Liver (tissue), 9 donors: Measurements from ENCODE around the gene EXOC4. TPM values are rescaled to one million over a fixed set of nuclear protein-coding genes. Genes with fewer than 3 reads are reported as not detected.

Experiments used
- DNase-seq: peaks from one replicate; pipeline ENCODE4 v3.0.0-alpha.2; 2017; ENCODE audit warnings: low spot score
- H3K27ac ChIP-seq, 2 donors: one replicate each; pipeline ENCODE4 v1.7.0; 2013; ENCODE audit warnings: inconsistent platforms in 2 of 2, low read length in 2 of 2, control low read depth in 1 of 2, low read depth in 1 of 2, mild to moderate bottlenecking in 1 of 2
- H3K27me3 ChIP-seq, 4 donors: one replicate each; pipeline versions ENCODE4 v1.6.1 to v1.7.0; 2013; ENCODE audit warnings: low read length in 3 of 4, inconsistent platforms in 1 of 4, mild to moderate bottlenecking in 1 of 4, moderate library complexity in 1 of 4; ENCODE audit not compliant: control insufficient read depth in 4 of 4, insufficient read depth in 4 of 4
- H3K36me3 ChIP-seq, 4 donors: one replicate each; pipeline versions ENCODE4 v1.6.1 to v1.7.0; 2013; ENCODE audit warnings: low read length in 3 of 4, mild to moderate bottlenecking in 3 of 4, low read depth in 1 of 4, moderate library complexity in 1 of 4; ENCODE audit not compliant: control insufficient read depth in 4 of 4, insufficient read depth in 3 of 4
- H3K4me1 ChIP-seq, 4 donors: one replicate each; pipeline versions ENCODE4 v1.6.1 to v1.7.0; 2013; ENCODE audit warnings: low read length in 3 of 4, mild to moderate bottlenecking in 3 of 4, moderate library complexity in 1 of 4; ENCODE audit not compliant: control insufficient read depth in 4 of 4, insufficient read depth in 4 of 4
- H3K4me3 ChIP-seq, 3 donors: one replicate each; pipeline versions ENCODE4 v1.6.1 to v1.7.0; 2013; ENCODE audit warnings: low read length in 3 of 3, control low read depth in 1 of 3, low read depth in 1 of 3, mild to moderate bottlenecking in 1 of 3
- H3K9ac ChIP-seq, 2 donors: one replicate each; pipeline ENCODE4 v1.7.0; 2013; ENCODE audit warnings: low read length in 2 of 2, mild to moderate bottlenecking in 2 of 2, moderate library complexity in 2 of 2, control low read depth in 1 of 2, low read depth in 1 of 2
- H3K9me3 ChIP-seq, 4 donors: one replicate each; pipeline versions ENCODE4 v1.6.1 to v1.7.0; 2013; ENCODE audit warnings: low read length in 3 of 4; ENCODE audit not compliant: control insufficient read depth in 4 of 4
- EGR1 ChIP-seq, 2 donors: IDR thresholded peaks; 2 replicates each; pipeline ENCODE4 v1.6.1; 2016 to 2018; ENCODE audit warnings: antibody characterized with exemption in 2 of 2, low read depth in 2 of 2
- FOXA2 ChIP-seq: IDR thresholded peaks from 2 replicates; pipeline ENCODE4 v1.6.1; 2016; ENCODE audit warnings: antibody characterized with exemption
- GABPA ChIP-seq, 2 donors: IDR thresholded peaks in 1 of 2; conservative IDR thresholded peaks in 1 of 2; 2 replicates each; pipeline ENCODE4 v1.6.1; 2016; ENCODE audit warnings: antibody characterized with exemption in 2 of 2, mild to moderate bottlenecking in 1 of 2, moderate library complexity in 1 of 2
- JUND ChIP-seq, 2 donors: IDR thresholded peaks; 2 replicates each; pipeline ENCODE4 v1.6.1; 2016; ENCODE audit warnings: antibody characterized with exemption in 2 of 2
- NR2F2 ChIP-seq: IDR thresholded peaks from 2 replicates; pipeline ENCODE4 v1.6.1; 2016; ENCODE audit warnings: antibody characterized with exemption
- RAD21 ChIP-seq, 2 donors: IDR thresholded peaks; 2 replicates each; pipeline ENCODE4 v1.6.1; 2016; ENCODE audit warnings: antibody characterized with exemption in 2 of 2, mild to moderate bottlenecking in 2 of 2
- REST ChIP-seq: IDR thresholded peaks from 2 replicates; pipeline ENCODE4 v1.6.1; 2016; ENCODE audit warnings: antibody characterized with exemption, mild to moderate bottlenecking
- RXRA ChIP-seq, 2 donors: IDR thresholded peaks; 2 replicates each; pipeline ENCODE4 v1.6.1; 2017 to 2018; ENCODE audit warnings: antibody characterized with exemption in 2 of 2, mild to moderate bottlenecking in 1 of 2
- SP1 ChIP-seq: IDR thresholded peaks from 2 replicates; pipeline ENCODE4 v1.6.1; 2018; ENCODE audit warnings: antibody characterized with exemption, mild to moderate bottlenecking
- TAF1 ChIP-seq: conservative IDR thresholded peaks from 2 replicates; pipeline ENCODE4 v1.6.1; 2016; ENCODE audit warnings: antibody characterized with exemption, mild to moderate bottlenecking
- ZBTB33 ChIP-seq: IDR thresholded peaks from 2 replicates; pipeline ENCODE4 v1.6.1; 2016; ENCODE audit warnings: antibody characterized with exemption
- WGBS: extraction: QIAGEN DNeasy Blood & Tissue Kit; methylation state at CpG from one replicate; pipeline ENCODE4 v1.1.7; 2013; 5-methylcytosine and 5-hydroxymethylcytosine counted together
- polyA plus RNA-seq, 2 donors: library from polyadenylated mRNA; stranded (reverse) in 1 of 2; unstranded in 1 of 2; fragments of 200-250 nt in 1 of 2; fragments of >200 nt in 1 of 2; fragmentation: Nextera tagmentation in 1 of 2; extraction: Ambion mirVana in 1 of 2; gene quantifications; one replicate each; pipeline versions ENCODE4 v1.2.1 to v1.2.3, GENCODE V29; 2013 to 2015
- total RNA-seq, 2 donors: library from RNA; depleted of rRNA; stranded (reverse); fragments of >200 nt; gene quantifications; one replicate each; pipeline ENCODE4 v1.2.3, GENCODE V29; 2014
- donor health status: healthy.
- donor health status: healthy.
- donor health status: healthy.
- donor health status: healthy.
- donor health status: healthy.

EXOC4 gene
- total and polyA plus RNA-seq, 4 donors, result 9.5 to 55.9 (median 23.6) TPM

- no peaks in the 10 kb centered on the region for H3K36me3 ChIP-seq
- H3K27ac ChIP-seq, result no peak overlapping the region
- DNase-seq, result no peak
- H3K9ac ChIP-seq, result no peak overlapping the region
- 87% methylated on average over 6 of the region's 6 CpGs for WGBS
- TF ChIP-seq NR2F2, result no peak
- H3K4me1 ChIP-seq, result no peaks in the 10 kb centered on the region
- H3K9me3 ChIP-seq, result no peaks in the 10 kb centered on the region
- no peak overlapping the region for H3K4me3 ChIP-seq
- H3K27me3 ChIP-seq, result no peaks in the 10 kb centered on the region
Observed at GRCh38 chr7:133584956-133585668, 332.2 kb downstream of the EXOC4 start.

- no peak overlapping the region for H3K4me3 ChIP-seq
- WGBS, result 94% methylated on average over 3 of the region's 3 CpGs
- H3K9me3 ChIP-seq, result no peaks in the 10 kb centered on the region
- no peaks in the 10 kb centered on the region for H3K27me3 ChIP-seq
- no peak overlapping the region for H3K9ac ChIP-seq
- H3K36me3 ChIP-seq, result no peaks in the 10 kb centered on the region
- no peak for DNase-seq
- H3K4me1 ChIP-seq, result no peaks in the 10 kb centered on the region
- H3K27ac ChIP-seq, result no peak overlapping the region
- TF ChIP-seq EGR1 (IDR thresholded peaks at IDR 0.05; ENCODE audit: low read depth in 2 of 2), result no peak
- TF ChIP-seq ZBTB33, result no peak
- TF ChIP-seq FOXA2, result no peak
Observed at GRCh38 chr7:133586253-133586652, 333.4 kb downstream of the EXOC4 start.

- DNase-seq, result no peak
- Histone ChIP-seq H3K4me1 (no peaks in the 10 kb centered on the region), H3K9ac (no peak overlapping the region), H3K36me3 (no peaks in the 10 kb centered on the region), H3K27ac (no peak overlapping the region), H3K4me3 (no peak overlapping the region), H3K9me3 (no peaks in the 10 kb centered on the region), H3K27me3 (no peaks in the 10 kb centered on the region)
- TF ChIP-seq REST, result no peak
- no peak for TF ChIP-seq SP1
- no peak for TF ChIP-seq TAF1
- TF ChIP-seq RAD21 (IDR thresholded peaks at IDR 0.05), result no peak
- TF ChIP-seq JUND (IDR thresholded peaks at IDR 0.05), result no peak
- no peak for TF ChIP-seq EGR1 (IDR thresholded peaks at IDR 0.05; ENCODE audit: low read depth in 2 of 2)
- no peak for TF ChIP-seq GABPA (IDR thresholded peaks at IDR 0.05 in 1 of 2, conservative IDR thresholded peaks at IDR 0.05 in 1 of 2)
- TF ChIP-seq ZBTB33, result no peak
- no peak for TF ChIP-seq RXRA (IDR thresholded peaks at IDR 0.05)
Observed at GRCh38 chr7:133587903-133588302, 335.0 kb downstream of the EXOC4 start.
